Measurements from ENCODE around the gene VPREB3.

GRCh38 chr22:23769321-23769965, 15.2 kb upstream of the VPREB3 start:
- TF ChIP-seq CTCF (IDR thresholded peaks at IDR 0.05): no peak
- TF ChIP-seq POLR2AphosphoS5 (IDR thresholded peaks at IDR 0.05): no peak
- no peak for TF ChIP-seq POLR2A (IDR thresholded peaks at IDR 0.05)

Data from breast epithelium (tissue), 3 donors.